Activated CD8-positive, alpha-beta T cell treated with anti-CD3 and anti-CD28 coated beads, Interleukin-2, amount 10 ng/mL, durations not matched to agents 7 days and 5 days (primary cell): ENCODE data around the gene INTS7. TPM values are rescaled to one million over a fixed set of nuclear protein-coding genes. Genes with fewer than 3 reads are reported as not detected.

ENCODE experiments used
- ATAC-seq: fragments of 150-1000 bp; cut with Tn5 transposase; one replicate; pipeline ENCODE4 v1.10.0; 2021; ENCODE audit warnings: moderate library complexity
- CTCF ChIA-PET: fragments of 350-600 bp; sonication (Branson Sonifier 250); formaldehyde crosslinking; loops from one replicate; lab custom pipeline; 2021; ENCODE audit warnings: antibody characterized with exemption; lab: Charles Lee
- POLR2A ChIA-PET: fragments of 350-600 bp; sonication (Branson Sonifier 250); formaldehyde crosslinking; loops from one replicate; lab custom pipeline; 2021; ENCODE audit warnings: antibody characterized with exemption; lab: Charles Lee
- DNase-seq: peaks from one replicate; pipeline ENCODE4 v3.0.0-alpha.2; 2020
- H3K27ac Mint-ChIP-seq: one replicate; pipeline ENCODE4 v1.8.0; 2021; ENCODE audit warnings: mild to moderate bottlenecking, mixed read lengths
- H3K27me3 Mint-ChIP-seq: one replicate; pipeline ENCODE4 v1.8.0; 2021; ENCODE audit warnings: low read depth, mixed read lengths
- H3K36me3 Mint-ChIP-seq: one replicate; pipeline ENCODE4 v1.8.0; 2021; ENCODE audit warnings: low read depth, mixed read lengths
- H3K4me1 Mint-ChIP-seq: one replicate; pipeline ENCODE4 v1.8.0; 2021; ENCODE audit warnings: low read depth, mixed read lengths
- H3K4me3 Mint-ChIP-seq: one replicate; pipeline ENCODE4 v1.8.0; 2021; ENCODE audit warnings: mild to moderate bottlenecking, mixed read lengths
- H3K9me3 Mint-ChIP-seq: one replicate; pipeline ENCODE4 v1.8.0; 2022; ENCODE audit warnings: mixed read lengths; ENCODE audit not compliant: insufficient read depth
- total RNA-seq, 2 experiments: library from RNA; stranded (reverse); gene quantifications; one replicate each; pipeline ENCODE4 v1.2.3, GENCODE V29; 2021

INTS7 gene
- total RNA-seq, 2 experiments from 2014 or later, result 31.8 to 32.1 TPM

GRCh38 chr1:212062832-212063438 lies 27.6 kb upstream of the INTS7 start:
- CTCF ChIA-PET, result interaction anchor here (0.6 to 9.3 kb wide), 34 partner anchors 9 to 447 kb away, joined by 3 to 101 read pairs (median 5); partner anchors contain the start of genes DTL and INTS7
- no peak overlapping the region for H3K4me3 Mint-ChIP-seq
- H3K27ac Mint-ChIP-seq, result no peak overlapping the region
- H3K4me1 Mint-ChIP-seq, result peaks cover 3% of the 10 kb centered on the region
- no peaks in the 10 kb centered on the region for H3K27me3 Mint-ChIP-seq
- peaks cover 66% of the 10 kb centered on the region for H3K36me3 Mint-ChIP-seq
- peaks cover 5% of the 10 kb centered on the region for H3K9me3 Mint-ChIP-seq
- POLR2A ChIA-PET, result no interaction called here
- DNase-seq (no peak), ATAC-seq (peak; percentile 60)

- peak overlapping the region; percentile 30 for H3K27ac Mint-ChIP-seq
These were observed 25.5 kb upstream of the INTS7 start for GRCh38 chr1:212060632-212061472.

GRCh38 chr1:212055333-212055732 lies 20.0 kb upstream of the INTS7 start:
- peaks cover 15% of the 10 kb centered on the region for H3K4me1 Mint-ChIP-seq
- no peak overlapping the region for H3K27ac Mint-ChIP-seq
- H3K4me3 Mint-ChIP-seq, result no peak overlapping the region
- DNase-seq (no peak), ATAC-seq (no peak)
- peaks cover 89% of the 10 kb centered on the region for H3K36me3 Mint-ChIP-seq
- H3K27me3 Mint-ChIP-seq, result no peaks in the 10 kb centered on the region
- peaks cover 11% of the 10 kb centered on the region for H3K9me3 Mint-ChIP-seq
- CTCF ChIA-PET, result interaction anchor here (0.8 to 3.0 kb wide), 3 partner anchors 15 to 24 kb away, joined by 3 to 15 read pairs (median 5); partner anchors contain the start of genes DTL and INTS7
- POLR2A ChIA-PET, result no interaction called here

More at GRCh38 chr1:212060632-212061472, 25.5 kb upstream of the INTS7 start:
- POLR2A ChIA-PET, result no interaction called here
- Mint-ChIP-seq H3K4me3 (no peak overlapping the region), H3K4me1 (peaks cover 3% of the 10 kb centered on the region), H3K9me3 (peaks cover 11% of the 10 kb centered on the region), H3K27me3 (no peaks in the 10 kb centered on the region), H3K36me3 (peaks cover 69% of the 10 kb centered on the region)
- CTCF ChIA-PET, result interaction anchor here (0.7 to 9.3 kb wide), 5 partner anchors 11 to 396 kb away, joined by 3 to 101 read pairs (median 22); no protein-coding TSS in a partner anchor
- DNase-seq (no peak), ATAC-seq (no peak)

GRCh38 chr1:212053993-212054392 lies 18.6 kb upstream of the INTS7 start:
- CTCF ChIA-PET, result interaction anchor here (1.4 kb wide), 1 partner anchor 9 kb away, joined by 3 read pairs; no protein-coding TSS in a partner anchor
- H3K4me1 Mint-ChIP-seq, result peaks cover 15% of the 10 kb centered on the region

GRCh38 chr1:212045981-212046380 lies 10.6 kb upstream of the INTS7 start:
- H3K27ac Mint-ChIP-seq, result no peak overlapping the region
- ATAC-seq, result no peak
- H3K4me1 Mint-ChIP-seq, result peaks cover 14% of the 10 kb centered on the region

More at GRCh38 chr1:212053993-212054392, 18.6 kb upstream of the INTS7 start:
- no peak overlapping the region for H3K27ac Mint-ChIP-seq
- DNase-seq, result no peak
- peaks cover 90% of the 10 kb centered on the region for H3K36me3 Mint-ChIP-seq
- peaks cover 10% of the 10 kb centered on the region for H3K9me3 Mint-ChIP-seq
- H3K4me3 Mint-ChIP-seq, result no peak overlapping the region
- POLR2A ChIA-PET, result no interaction called here
- no peak for ATAC-seq
- H3K27me3 Mint-ChIP-seq, result no peaks in the 10 kb centered on the region

GRCh38 chr1:212044851-212045250 lies 9.5 kb upstream of the INTS7 start:
- Mint-ChIP-seq H3K36me3 (peaks cover 62% of the 10 kb centered on the region), H3K27ac (no peak overlapping the region), H3K4me1 (peaks cover 21% of the 10 kb centered on the region), H3K27me3 (no peaks in the 10 kb centered on the region), H3K4me3 (no peak overlapping the region), H3K9me3 (no peaks in the 10 kb centered on the region)
- CTCF ChIA-PET, result interaction anchor here (4.6 to 6.6 kb wide), 2 partner anchors 9 to 18 kb away, joined by 22 to 57 read pairs; partner anchors contain the start of genes DTL and INTS7
- ATAC-seq (no peak), DNase-seq (no peak)
- POLR2A ChIA-PET, result interaction anchor here (0.8 kb wide), 1 partner anchor 9 kb away, joined by 3 read pairs; the partner anchor contains the start of genes DTL and INTS7

More at GRCh38 chr1:212045981-212046380, 10.6 kb upstream of the INTS7 start:
- POLR2A ChIA-PET, result no interaction called here
- Mint-ChIP-seq H3K36me3 (peaks cover 65% of the 10 kb centered on the region), H3K9me3 (no peaks in the 10 kb centered on the region), H3K4me3 (no peak overlapping the region), H3K27me3 (no peaks in the 10 kb centered on the region)
- DNase-seq, result no peak
- CTCF ChIA-PET, result interaction anchor here (4.6 to 6.6 kb wide), 2 partner anchors 10 to 17 kb away, joined by 22 to 57 read pairs; partner anchors contain the start of genes DTL and INTS7

GRCh38 chr1:212042436-212042835 lies 7.1 kb upstream of the INTS7 start:
- Mint-ChIP-seq H3K36me3 (peaks cover 59% of the 10 kb centered on the region), H3K4me3 (no peak overlapping the region), H3K27ac (no peak overlapping the region), H3K27me3 (no peaks in the 10 kb centered on the region), H3K9me3 (no peaks in the 10 kb centered on the region), H3K4me1 (peaks cover 40% of the 10 kb centered on the region)
- DNase-seq (no peak), ATAC-seq (no peak)
- POLR2A ChIA-PET, result no interaction called here
- CTCF ChIA-PET, result interaction anchor here (1.6 kb wide), 1 partner anchor 20 kb away, joined by 7 read pairs; no protein-coding TSS in a partner anchor

GRCh38 chr1:212040629-212041412 lies 5.5 kb upstream of the INTS7 start:
- H3K4me3 Mint-ChIP-seq, result peak overlapping the region; percentile 8
- H3K27ac Mint-ChIP-seq, result peak overlapping the region; percentile 18
- peak; percentile 15 for ATAC-seq
- H3K36me3 Mint-ChIP-seq, result peaks cover 58% of the 10 kb centered on the region
- CTCF ChIA-PET, result interaction anchor here (1.1 to 1.4 kb wide), 4 partner anchors 30 to 415 kb away, joined by 3 to 6 read pairs (median 3); no protein-coding TSS in a partner anchor
- DNase-seq, result no peak
- H3K4me1 Mint-ChIP-seq, result peaks cover 42% of the 10 kb centered on the region
- no peaks in the 10 kb centered on the region for H3K9me3 Mint-ChIP-seq
- POLR2A ChIA-PET, result no interaction called here
- H3K27me3 Mint-ChIP-seq, result no peaks in the 10 kb centered on the region

GRCh38 chr1:212039622-212040021 lies 4.3 kb upstream of the INTS7 start:
- CTCF ChIA-PET, result interaction anchor here (1.0 to 1.4 kb wide), 5 partner anchors 8 to 359 kb away, joined by 3 to 6 read pairs (median 3); no protein-coding TSS in a partner anchor
- no peak overlapping the region for H3K27ac Mint-ChIP-seq
- no peak overlapping the region for H3K4me3 Mint-ChIP-seq
- POLR2A ChIA-PET, result interaction anchor here (0.5 to 1.2 kb wide), 2 partner anchors 9 to 1692 kb away, joined by 3 read pairs; no protein-coding TSS in a partner anchor
- ATAC-seq (no peak), DNase-seq (no peak)
- H3K27me3 Mint-ChIP-seq, result no peaks in the 10 kb centered on the region
- peaks cover 55% of the 10 kb centered on the region for H3K36me3 Mint-ChIP-seq
- no peaks in the 10 kb centered on the region for H3K9me3 Mint-ChIP-seq
- peaks cover 39% of the 10 kb centered on the region for H3K4me1 Mint-ChIP-seq

- Mint-ChIP-seq H3K4me1 (peaks cover 49% of the 10 kb centered on the region), H3K27ac (no peak overlapping the region)
These were observed 2.5 kb upstream of the INTS7 start for GRCh38 chr1:212037900-212038299.

More at GRCh38 chr1:212037900-212038299, 2.5 kb upstream of the INTS7 start:
- Mint-ChIP-seq H3K9me3 (no peaks in the 10 kb centered on the region), H3K36me3 (peaks cover 58% of the 10 kb centered on the region), H3K27me3 (no peaks in the 10 kb centered on the region), H3K4me3 (peak overlapping the region; percentile 98)
- ATAC-seq (no peak), DNase-seq (no peak)
- CTCF ChIA-PET, result interaction anchor here (0.9 to 6.4 kb wide), 6 partner anchors 10 to 419 kb away, joined by 3 to 114 read pairs (median 5); no protein-coding TSS in a partner anchor
- POLR2A ChIA-PET, result interaction anchor here (0.5 to 0.7 kb wide), 2 partner anchors 11 to 357 kb away, joined by 3 read pairs; no protein-coding TSS in a partner anchor
